NT2/D1 (cell line): ENCODE results near the gene OR2T35.
"Not testable (repeated sequence)": the region's sequence is repeated elsewhere in the genome, so short reads cannot be mapped to it uniquely, and the experiment has no call there.

Source experiments
- SUZ12 ChIP-seq: IDR thresholded peaks from 2 replicates; pipeline ENCODE4 v1.6.1; 2011; ENCODE audit not compliant: insufficient read length, insufficient read depth; ENCODE audit errors: extremely low read depth
- YY1 ChIP-seq: IDR thresholded peaks from 2 replicates; pipeline ENCODE4 v1.6.1; 2011; ENCODE audit not compliant: insufficient read length, insufficient read depth
- ZNF274 ChIP-seq: IDR thresholded peaks from 2 replicates; pipeline ENCODE4 v1.6.1; 2011; ENCODE audit warnings: mild to moderate bottlenecking, low read depth, low read length

DNA sequence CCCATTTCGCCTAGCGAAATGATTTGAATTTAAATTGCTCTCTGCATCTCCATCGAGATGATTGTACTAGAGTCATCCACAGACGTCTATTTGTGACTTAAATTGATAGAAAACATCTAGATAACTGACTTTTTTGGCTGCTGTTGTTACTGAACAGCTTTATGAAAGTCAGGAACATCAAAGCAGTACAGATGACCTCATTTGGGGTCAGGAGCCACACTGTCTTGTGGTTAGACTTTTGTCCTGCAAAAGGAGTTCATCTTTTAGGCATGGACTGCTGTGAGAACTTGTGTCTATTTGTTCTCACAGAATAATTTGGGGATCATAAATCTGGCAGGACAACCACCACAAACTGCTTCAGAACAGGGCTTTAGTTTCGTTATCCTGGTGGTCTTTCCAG is 5.4 kb downstream of the OR2T35 start:
- TF ChIP-seq ZNF274, YY1, SUZ12: not testable (repeated sequence)
